ENCODE results near the gene EPAS1. TPM values are rescaled to one million over a fixed set of nuclear protein-coding genes. Genes with fewer than 3 reads are reported as not detected.

Gene EPAS1
- total and polyA plus RNA-seq, 2 of the 8 experiments (the other 6 are each of a cell fraction or from before 2014, with no cell fraction given), result 2.0 to 4.9 TPM

GRCh38 chr2:46368401-46368800 lies 71.2 kb downstream of the EPAS1 start:
- no peak overlapping the region for H2BK12ac ChIP-seq (ENCODE audit: low read depth, low read length)
- no peaks in the 10 kb centered on the region for H4K20me1 ChIP-seq (replicated peaks in 1 of 2; ENCODE audit: control insufficient read depth in 1 of 2, insufficient read depth in 2 of 2, low read length in 2 of 2)
- peaks cover 0 to 6% of the 10 kb centered on the region in 2 experiments; a peak in 1 of 4 replicates for H3K9me3 ChIP-seq (ENCODE audit: insufficient read depth in 2 of 2, low read depth in 1 of 2, low read length in 1 of 2)
- H3K23ac ChIP-seq (ENCODE audit: insufficient read length), result no peak overlapping the region
- H2AK5ac ChIP-seq (ENCODE audit: low read depth, low read length), result no peak overlapping the region
- no peak overlapping the region for H2BK20ac ChIP-seq (ENCODE audit: low read length)
- DNase-seq (ENCODE audit: low read depth in 1 of 2, low spot score in 2 of 2) (no peak), FAIRE-seq (no peak)
- H3K4ac ChIP-seq (replicated peaks; ENCODE audit: insufficient read length, low read depth, low read length), result no peak overlapping the region
- no peak overlapping the region for H4K5ac ChIP-seq (ENCODE audit: insufficient read length, low read depth, low read length)
- no peak overlapping the region for H2BK15ac ChIP-seq (ENCODE audit: low read length)
- H3K23me2 ChIP-seq (ENCODE audit: low read depth, low read length), result no peaks in the 10 kb centered on the region
- no peak overlapping the region for H4K8ac ChIP-seq (ENCODE audit: extremely low read depth, insufficient read depth, low read length)
- 97% methylated on average over 2 of the region's 2 CpGs; no CpG with 5 or more reads in 1 of the 2 experiments for WGBS, 2 experiments (ENCODE audit: extremely low coverage in 1 of 2, insufficient coverage in 1 of 2, insufficient read length in 1 of 2, insufficient replicate concordance in 2 of 2, low coverage in 1 of 2, low lambda C conversion rate in 2 of 2, missing lambda C conversion rate in 1 of 2)
- no peak overlapping the region for H4K91ac ChIP-seq (replicated peaks; ENCODE audit: insufficient read length, low read length)
- H3K14ac ChIP-seq (ENCODE audit: insufficient read length), result no peak overlapping the region
- H2BK5ac ChIP-seq (ENCODE audit: low read depth, low read length), result no peak overlapping the region
- POLR2A ChIA-PET (ENCODE audit: partially characterized antibody), result interaction anchor here (0.9 kb wide), 1 partner anchor 29 kb away, joined by 3 read pairs; no protein-coding TSS in a partner anchor
- H2BK120ac ChIP-seq (replicated peaks; ENCODE audit: low read depth, low read length), result no peak overlapping the region
- no peak overlapping the region for H2AFZ ChIP-seq (ENCODE audit: low read length)
- H3K4me2 ChIP-seq (ENCODE audit: insufficient read depth in 1 of 2, low read depth in 2 of 2, low read length in 2 of 2), result no peak overlapping the region
- no peaks in the 10 kb centered on the region for H3K79me2 ChIP-seq (ENCODE audit: control insufficient read depth in 1 of 2, insufficient read depth in 2 of 2, low read length in 2 of 2)
- H3K27ac ChIP-seq (ENCODE audit: low read depth, low read length), result no peak overlapping the region
- H3K79me1 ChIP-seq (ENCODE audit: low read depth, low read length), result no peaks in the 10 kb centered on the region
- CTCF ChIA-PET (ENCODE audit: partially characterized antibody), result interaction anchor here (1.0 to 5.8 kb wide), 9 partner anchors 12 to 366 kb away, joined by 3 to 52 read pairs (median 3); no protein-coding TSS in a partner anchor
- no peak overlapping the region for H3K4me3 ChIP-seq (ENCODE audit: extremely low read depth in 1 of 4, insufficient read depth in 2 of 4, low read depth in 3 of 4, low read length in 4 of 4)
- no peak overlapping the region for H3K18ac ChIP-seq (ENCODE audit: extremely low read depth, low read length)
- no peaks in the 10 kb centered on the region for H3K4me1 ChIP-seq (replicated peaks in 1 of 4; ENCODE audit: control insufficient read depth in 3 of 4, insufficient read depth in 4 of 4, low read length in 3 of 4)
- H3K27me3 ChIP-seq (replicated peaks in 1 of 4; ENCODE audit: control insufficient read depth in 3 of 4, extremely low read depth in 1 of 4, insufficient read depth in 3 of 4, low read length in 3 of 4), result no peaks in the 10 kb centered on the region
- H3K56ac ChIP-seq (replicated peaks; ENCODE audit: insufficient read length, low read depth, low read length), result no peak overlapping the region
- H3K36me3 ChIP-seq (ENCODE audit: control insufficient read depth in 2 of 4, insufficient read depth in 4 of 4, low read length in 3 of 4), result no peaks in the 10 kb centered on the region
- no peak overlapping the region for H3K9ac ChIP-seq (replicated peaks in 1 of 4; ENCODE audit: extremely low read depth in 1 of 4, low read depth in 3 of 4, low read length in 3 of 4)
- no peak for TF ChIP-seq SIX5 (IDR thresholded peaks at IDR 0.05; ENCODE audit: low read depth, low read length)
- TF ChIP-seq SIRT6 (IDR thresholded peaks at IDR 0.05; ENCODE audit: low read length), result no peak
